Measurements from ENCODE around the gene ARL6IP5. TPM values are rescaled to one million over a fixed set of nuclear protein-coding genes. Genes with fewer than 3 reads are reported as not detected.

The ARL6IP5 gene
- total and polyA plus RNA-seq, 2 donors from 2014 or later, result 94.0 to 138 TPM

Small RNA genes within 50 kb of the gene (microRNA-seq; reads per million reads assigned to microRNA genes)
- not detected for gene MIR3136

Other genes starting within 250 kb of the ARL6IP5 start
- not detected for gene TAFA4, start 152.4 kb upstream of the ARL6IP5 start, total RNA-seq
- gene TAFA4, start 152.4 kb upstream of the ARL6IP5 start, polyA plus RNA-seq (ENCODE audit: insufficient read depth, low read depth, low replicate concordance), result not detected
- gene EOGT, start 71.3 kb upstream of the ARL6IP5 start, total RNA-seq, result 28.1 TPM
- 7.2 TPM for gene EOGT, start 71.3 kb upstream of the ARL6IP5 start, polyA plus RNA-seq (ENCODE audit: insufficient read depth, low read depth, low replicate concordance)
- 38.8 TPM for gene TMF1, start 32.6 kb upstream of the ARL6IP5 start, total RNA-seq
- 6.5 TPM for gene TMF1, start 32.6 kb upstream of the ARL6IP5 start, polyA plus RNA-seq (ENCODE audit: insufficient read depth, low read depth, low replicate concordance)
- 63.1 TPM for gene UBA3, start 4.6 kb upstream of the ARL6IP5 start, total RNA-seq
- gene UBA3, start 4.6 kb upstream of the ARL6IP5 start, polyA plus RNA-seq (ENCODE audit: insufficient read depth, low read depth, low replicate concordance), result 35.3 TPM
- 0.09 TPM for gene LMOD3, start 37.7 kb downstream of the ARL6IP5 start, total RNA-seq
- gene LMOD3, start 37.7 kb downstream of the ARL6IP5 start, polyA plus RNA-seq (ENCODE audit: insufficient read depth, low read depth, low replicate concordance), result 0.28 TPM

Data from kidney (tissue), 2 donors.